Endothelial cell of umbilical vein (primary cell): ENCODE measurements around the gene CPVL. TPM values are rescaled to one million over a fixed set of nuclear protein-coding genes. Genes with fewer than 3 reads are reported as not detected.

Source experiments
- BruUV-seq: library from RNA; stranded (reverse); fragments of 400-500 nt; replicated peaks from 2 replicates; lab custom pipeline; 2021; lab: Mats Ljungman, UMichigan
- CTCF ChIA-PET: fragments of 300-600, 350-600 bp; sonication (Branson Sonifier 250); formaldehyde crosslinking; loops from one replicate; lab custom pipeline; 2021; ENCODE audit warnings: antibody characterized with exemption, inconsistent platforms; lab: Charles Lee
- POLR2A ChIA-PET: fragments of 300-600, 350-600 bp; sonication (Branson Sonifier 250); formaldehyde crosslinking; loops from one replicate; lab custom pipeline; 2021; ENCODE audit warnings: antibody characterized with exemption, inconsistent platforms; lab: Charles Lee
- DNase-seq: peaks from one replicate; pipeline ENCODE4 v3.0.0-alpha.2; 2011; ENCODE audit warnings: low read depth, low spot score
- FAIRE-seq: peaks from 2 replicates; lab custom pipeline; 2011; peaks lifted over from hg19 to GRCh38; lab: Jason Lieb, UNC
- H2AFZ ChIP-seq: 2 replicates; pipeline ENCODE4 v1.6.0; 2012; ENCODE audit warnings: low read depth, low read length, control low read depth, inconsistent platforms
- H3K27ac ChIP-seq: 2 replicates; pipeline ENCODE4 v1.5.1; 2011; ENCODE audit warnings: low read depth, mild to moderate bottlenecking, control low read depth, low read length, moderate library complexity; ENCODE audit not compliant: insufficient read depth
- H3K27me3 ChIP-seq, 2 experiments: 2 replicates each; pipeline versions ENCODE4 v1.6.0 to v1.6.1; 2011; ENCODE audit warnings: low read length in 2 of 2, mixed read lengths in 1 of 2; ENCODE audit not compliant: control insufficient read depth in 2 of 2, insufficient read depth in 2 of 2
- H3K36me3 ChIP-seq, 2 experiments: 2 replicates in 1 of 2; 3 replicates in 1 of 2; pipeline ENCODE4 v1.5.1; 2011; ENCODE audit warnings: low read length in 2 of 2, mild to moderate bottlenecking in 1 of 2, moderate library complexity in 1 of 2; ENCODE audit not compliant: control insufficient read depth in 2 of 2, insufficient read depth in 2 of 2; ENCODE audit errors: extremely low read depth in 1 of 2
- H3K4me1 ChIP-seq: 3 replicates; pipeline ENCODE4 v1.5.1; 2011; ENCODE audit warnings: mild to moderate bottlenecking, low read length; ENCODE audit not compliant: control insufficient read depth, insufficient read depth; ENCODE audit errors: extremely low read depth
- H3K4me2 ChIP-seq: 2 replicates; pipeline ENCODE4 v1.6.1; 2011; ENCODE audit warnings: low read length, control low read depth, mixed read lengths; ENCODE audit not compliant: insufficient read depth
- H3K4me3 ChIP-seq, 3 experiments: fragments of 200-600 bp in 1 of 3; sonication (generic), shearing (Covaris generic) in 1 of 3; replicated peaks in 1 of 3; 2 replicates each; pipeline ENCODE4 v1.5.1; 2011 to 2016; ENCODE audit warnings: control low read depth in 3 of 3, low read length in 3 of 3, mild to moderate bottlenecking in 2 of 3, inconsistent platforms in 1 of 3, low read depth in 1 of 3, moderate library complexity in 1 of 3; ENCODE audit not compliant: insufficient read depth in 1 of 3
- H3K79me2 ChIP-seq: 2 replicates; pipeline ENCODE4 v1.6.0; 2012; ENCODE audit warnings: low read length, inconsistent platforms; ENCODE audit not compliant: control insufficient read depth, insufficient read depth
- H3K9ac ChIP-seq: replicated peaks from 2 replicates; pipeline ENCODE3; 2011; ENCODE audit warnings: low read length, control low read depth; ENCODE audit not compliant: insufficient read depth; ENCODE audit errors: extremely low read depth
- H3K9me1 ChIP-seq: replicated peaks from 3 replicates; pipeline ENCODE4 v1.6.0; 2011; ENCODE audit warnings: mild to moderate bottlenecking, low read length; ENCODE audit not compliant: control insufficient read depth, insufficient read depth; ENCODE audit errors: extremely low read depth
- H3K9me3 ChIP-seq: replicated peaks from 2 replicates; pipeline ENCODE4 v1.5.1; 2012; ENCODE audit warnings: low read length, inconsistent platforms; ENCODE audit not compliant: control insufficient read depth, insufficient read depth
- H4K20me1 ChIP-seq: replicated peaks from 2 replicates; pipeline ENCODE3; 2011; ENCODE audit warnings: mild to moderate bottlenecking, low read length; ENCODE audit not compliant: control insufficient read depth, insufficient read depth; ENCODE audit errors: extremely low read depth
- FOS ChIP-seq: IDR thresholded peaks from 2 replicates; pipeline ENCODE4 v1.6.1; 2011; ENCODE audit warnings: mild to moderate bottlenecking, low read length, moderate library complexity, borderline replicate concordance; ENCODE audit not compliant: insufficient read depth
- GATA2 ChIP-seq: IDR thresholded peaks from 2 replicates; pipeline ENCODE4 v1.7.0; 2011; ENCODE audit warnings: low read depth, mild to moderate bottlenecking, moderate library complexity, mixed read lengths, low read length; ENCODE audit not compliant: insufficient read length, insufficient read depth
- JUN ChIP-seq: IDR thresholded peaks from 2 replicates; pipeline ENCODE4 v1.6.1; 2011; ENCODE audit warnings: borderline replicate concordance, low read depth; ENCODE audit not compliant: insufficient read length, insufficient read depth
- MAX ChIP-seq: IDR thresholded peaks from 2 replicates; pipeline ENCODE4 v1.6.1; 2011; ENCODE audit not compliant: insufficient read depth, insufficient read length
- MYC ChIP-seq: IDR thresholded peaks from one replicate; pipeline ENCODE4 v1.6.1; 2011; ENCODE audit warnings: mild to moderate bottlenecking, low read depth, low read length
- POLR2A ChIP-seq: IDR thresholded peaks from 2 replicates; pipeline ENCODE4 v1.6.1; 2012; ENCODE audit warnings: low read depth, mild to moderate bottlenecking, control low read depth, low read length
- POLR2AphosphoS5 ChIP-seq: IDR thresholded peaks from 2 replicates; pipeline ENCODE4 v1.6.1; 2012; ENCODE audit warnings: low read depth, mild to moderate bottlenecking, control low read depth, low read length, moderate library complexity; ENCODE audit not compliant: insufficient read depth
- dilution Hi-C: fragments of 300-500 bp; cut with MboI; formaldehyde crosslinking; loops from one replicate; pipeline ENCODE4 v1.15.0; 2019; ENCODE audit warnings: low sequenced_read_pairs; ENCODE audit not compliant: extremely low pct_ligation_motif_present
- intact Hi-C: fragments of 100-400 bp; cut with micrococcal nuclease; formaldehyde crosslinking; loops from one replicate; pipeline ENCODE4 v1.10.0; 2022
- polyA plus RNA-seq, 4 experiments: library from polyadenylated mRNA; depleted of rRNA in 3 of 4; stranded (reverse) in 3 of 4; unstranded in 1 of 4; fragments of >200 nt; gene quantifications; 2 replicates each; pipeline versions ENCODE4 v1.2.1 to v1.2.3, GENCODE V29; 2011 to 2012; ENCODE audit warnings: missing spikeins in 1 of 4
- total RNA-seq: library from RNA; stranded (reverse); gene quantifications from 2 replicates; pipeline ENCODE4 v1.2.3, GENCODE V29; 2021
- TF ChIP-seq, protein P1 (sequence below), 2 donors: IDR thresholded peaks; 1 replicate in 1 of 2; 2 replicates in 1 of 2; pipeline ENCODE4 v1.5.1; 2011; ENCODE audit warnings: low read length in 2 of 2, mild to moderate bottlenecking in 2 of 2, moderate library complexity in 2 of 2, control low read depth in 1 of 2, inconsistent platforms in 1 of 2, low read depth in 1 of 2; ENCODE audit not compliant: insufficient read depth in 1 of 2; ENCODE audit errors: extremely low read depth in 1 of 2

Gene CPVL
- total and polyA plus RNA-seq, 2 donors (not counting 3 experiments of a cell fraction or from before 2014, with no cell fraction given), result 0.14 TPM; not detected in 1

- Histone ChIP-seq H3K4me2 (no peak overlapping the region), H3K27me3 (peaks cover 3 to 6% of the 10 kb centered on the region in 2 experiments), H3K27ac (no peak overlapping the region), H3K79me2 (no peaks in the 10 kb centered on the region), H3K9me3 (no peaks in the 10 kb centered on the region), H4K20me1 (no peaks in the 10 kb centered on the region), H3K4me3 (no peak overlapping the region), H3K4me1 (peaks cover 2% of the 10 kb centered on the region), H3K9me1 (no peaks in the 10 kb centered on the region), H2AFZ (no peak overlapping the region), H3K9ac (no peak overlapping the region), H3K36me3 (no peaks in the 10 kb centered on the region)
- no peak for FAIRE-seq
- TF ChIP-seq MAX, result no peak
- TF ChIP-seq POLR2AphosphoS5, result no peak
- TF ChIP-seq MYC, result no peak
- TF ChIP-seq FOS, result no peak
- DNase-seq, result no peak
- BruUV-seq, result no TSS peak
- CTCF ChIA-PET, result interaction anchor here (1.0 to 38.9 kb wide), 5 partner anchors 10 to 312 kb away, joined by 3 to 1408 read pairs (median 8); partner anchors contain the start of gene TRIL
- dilution Hi-C loops, result no loop called here
- intact Hi-C loops, result no loop called here
- POLR2A ChIA-PET, result no interaction called here
Observed at GRCh38 chr7:29096446-29096730, 49.9 kb downstream of the CPVL start.

- peaks cover 6% of the 10 kb centered on the region for H3K4me1 ChIP-seq
- no peak for TF ChIP-seq GATA2
- TF ChIP-seq, protein P1, sequence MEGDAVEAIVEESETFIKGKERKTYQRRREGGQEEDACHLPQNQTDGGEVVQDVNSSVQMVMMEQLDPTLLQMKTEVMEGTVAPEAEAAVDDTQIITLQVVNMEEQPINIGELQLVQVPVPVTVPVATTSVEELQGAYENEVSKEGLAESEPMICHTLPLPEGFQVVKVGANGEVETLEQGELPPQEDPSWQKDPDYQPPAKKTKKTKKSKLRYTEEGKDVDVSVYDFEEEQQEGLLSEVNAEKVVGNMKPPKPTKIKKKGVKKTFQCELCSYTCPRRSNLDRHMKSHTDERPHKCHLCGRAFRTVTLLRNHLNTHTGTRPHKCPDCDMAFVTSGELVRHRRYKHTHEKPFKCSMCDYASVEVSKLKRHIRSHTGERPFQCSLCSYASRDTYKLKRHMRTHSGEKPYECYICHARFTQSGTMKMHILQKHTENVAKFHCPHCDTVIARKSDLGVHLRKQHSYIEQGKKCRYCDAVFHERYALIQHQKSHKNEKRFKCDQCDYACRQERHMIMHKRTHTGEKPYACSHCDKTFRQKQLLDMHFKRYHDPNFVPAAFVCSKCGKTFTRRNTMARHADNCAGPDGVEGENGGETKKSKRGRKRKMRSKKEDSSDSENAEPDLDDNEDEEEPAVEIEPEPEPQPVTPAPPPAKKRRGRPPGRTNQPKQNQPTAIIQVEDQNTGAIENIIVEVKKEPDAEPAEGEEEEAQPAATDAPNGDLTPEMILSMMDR (IDR thresholded peaks at IDR 0.05; ENCODE audit: extremely low read depth in 1 of 2, insufficient read depth in 1 of 2, low read depth in 1 of 2, low read length in 2 of 2), result no peak
- no peak for TF ChIP-seq MYC
- no peak for TF ChIP-seq POLR2A
- no peak for TF ChIP-seq JUN
- TF ChIP-seq MAX, result no peak
- TF ChIP-seq FOS, result no peak
- no peak for TF ChIP-seq POLR2AphosphoS5
- no TSS peak for BruUV-seq
- no peaks in the 10 kb centered on the region for H3K79me2 ChIP-seq
- DNase-seq (no peak), FAIRE-seq (no peak)
- H3K27me3 ChIP-seq, result peaks cover 3 to 6% of the 10 kb centered on the region in 2 experiments
- ChIA-PET POLR2A (no interaction called here), CTCF (interaction anchor here (0.7 to 38.9 kb wide), 6 partner anchors 11 to 313 kb away, joined by 3 to 1408 read pairs (median 7); partner anchors contain the start of gene TRIL)
- H3K9me3 ChIP-seq, result no peaks in the 10 kb centered on the region
- no peak overlapping the region for H2AFZ ChIP-seq
- dilution Hi-C loops, result no loop called here
- no peak overlapping the region for H3K9ac ChIP-seq
- no peaks in the 10 kb centered on the region for H4K20me1 ChIP-seq
- H3K4me2 ChIP-seq, result no peak overlapping the region
- H3K9me1 ChIP-seq, result no peaks in the 10 kb centered on the region
- H3K4me3 ChIP-seq, result no peak overlapping the region
- intact Hi-C loops, result no loop called here
- no peak overlapping the region for H3K27ac ChIP-seq
- no peaks in the 10 kb centered on the region for H3K36me3 ChIP-seq
Observed at GRCh38 chr7:29095631-29096445, 50.5 kb downstream of the CPVL start.
